Endodermal cell (in vitro differentiated cells): ENCODE results near the gene NEU3. TPM values are rescaled to one million over a fixed set of nuclear protein-coding genes. Genes with fewer than 3 reads are reported as not detected.
"Not testable (repeated sequence)": the region's sequence is repeated elsewhere in the genome, so short reads cannot be mapped to it uniquely, and the experiment has no call there.

ENCODE experiments used
- DNase-seq: peaks from one replicate; pipeline ENCODE4 v3.0.0-alpha.2; 2017
- H3K27ac ChIP-seq: 2 replicates; pipeline ENCODE4 v1.5.1; 2013; ENCODE audit warnings: mild to moderate bottlenecking, low read depth, low read length, moderate library complexity
- H3K27me3 ChIP-seq: 2 replicates; pipeline ENCODE4 v1.6.1; 2013; ENCODE audit warnings: mild to moderate bottlenecking, low read length, moderate library complexity; ENCODE audit not compliant: insufficient read depth, control insufficient read depth, poor library complexity, severe bottlenecking
- H3K36me3 ChIP-seq: 2 replicates; pipeline ENCODE4 v1.7.0; 2013; ENCODE audit warnings: mild to moderate bottlenecking, low read length, moderate library complexity; ENCODE audit not compliant: control insufficient read depth, insufficient read depth
- H3K4me1 ChIP-seq: one replicate; pipeline ENCODE4 v1.7.0; 2013; ENCODE audit warnings: low read length; ENCODE audit not compliant: control insufficient read depth, insufficient read depth
- H3K4me3 ChIP-seq: 2 replicates; pipeline ENCODE4 v1.5.1; 2013; ENCODE audit warnings: mild to moderate bottlenecking, low read length, moderate library complexity
- H3K9ac ChIP-seq: 2 replicates; pipeline ENCODE4 v1.6.1; 2013; ENCODE audit warnings: mild to moderate bottlenecking, low read length, moderate library complexity; ENCODE audit not compliant: poor library complexity, severe bottlenecking; ENCODE audit errors: extremely low read depth
- H3K9me3 ChIP-seq: 2 replicates; pipeline ENCODE4 v1.6.1; 2013; ENCODE audit warnings: mild to moderate bottlenecking, low read length, moderate library complexity; ENCODE audit not compliant: control insufficient read depth
- H3K27ac Mint-ChIP-seq: 2 replicates; pipeline ENCODE4 v1.8.0; 2020; ENCODE audit warnings: mixed read lengths
- H3K27me3 Mint-ChIP-seq: 2 replicates; pipeline ENCODE4 v1.8.0; 2021; ENCODE audit warnings: mild to moderate bottlenecking, mixed read lengths; ENCODE audit not compliant: insufficient read depth
- H3K36me3 Mint-ChIP-seq: 2 replicates; pipeline ENCODE4 v1.8.0; 2020; ENCODE audit warnings: low read depth, mixed read lengths
- H3K4me1 Mint-ChIP-seq: 2 replicates; pipeline ENCODE4 v1.8.0; 2020; ENCODE audit warnings: mixed read lengths
- H3K4me3 Mint-ChIP-seq: 2 replicates; pipeline ENCODE4 v1.8.0; 2020; ENCODE audit warnings: mild to moderate bottlenecking, moderate library complexity, mixed read lengths
- H3K9me3 Mint-ChIP-seq: 2 replicates; pipeline ENCODE4 v1.8.0; 2020; ENCODE audit warnings: mild to moderate bottlenecking, mixed read lengths
- WGBS, 2 experiments: methylation state at CpG; one replicate each; pipeline versions ENCODE4 v1.1.5 to v1.1.7; 2013; ENCODE audit warnings: missing lambda C conversion rate in 2 of 2, mixed read lengths in 1 of 2; ENCODE audit not compliant: insufficient coverage in 1 of 2, insufficient read length in 1 of 2; 5-methylcytosine and 5-hydroxymethylcytosine counted together
- total RNA-seq, 2 donors: library from RNA; stranded (reverse); fragmentation: NEBNext Ultra II Directional in 1 of 2; extraction: Animal tissue kit (Norgen Biotek cat#: 25700) in 1 of 2; gene quantifications; 2 replicates in 1 of 2; 3 replicates in 1 of 2; pipeline ENCODE4 v1.2.1, GENCODE V29; 2021
- TF ChIP-seq, protein P1 (sequence below): fragments of 200-600 bp; sonication (generic); conservative IDR thresholded peaks from 2 replicates; pipeline ENCODE4 v1.5.0; 2021; ENCODE audit warnings: antibody characterized with exemption, mild to moderate bottlenecking

NEU3 gene
- total RNA-seq, 2 donors from 2014 or later = 9.1 to 10.8 TPM

DNA sequence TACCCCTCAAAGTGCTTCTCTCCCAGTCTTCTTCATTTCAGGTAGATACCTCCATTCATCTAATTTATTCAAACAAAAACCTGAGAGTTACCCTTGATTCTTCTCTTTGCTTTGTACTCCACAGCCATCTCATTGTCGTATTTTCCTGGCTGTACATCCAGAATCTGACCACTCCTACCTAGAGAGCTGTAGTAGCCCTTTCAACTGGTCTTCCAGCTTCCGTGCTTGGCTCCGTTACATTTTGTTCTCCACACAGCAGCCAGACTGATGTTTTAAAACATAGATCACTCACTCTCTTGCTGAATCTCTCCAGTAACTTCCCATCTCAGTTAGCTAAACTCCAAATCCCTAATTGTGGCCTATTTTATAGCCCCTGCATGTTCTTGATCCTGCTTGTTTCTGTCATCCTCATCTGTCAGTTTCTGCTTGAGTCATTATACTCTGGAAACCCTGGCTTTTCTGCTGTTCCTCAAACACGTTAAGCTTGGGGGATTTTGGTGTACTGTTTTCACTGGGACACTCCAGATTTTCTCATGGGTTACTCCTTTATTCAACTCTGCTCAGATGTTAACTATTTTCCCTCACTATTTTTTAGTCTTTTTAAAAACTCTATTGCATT, 32.2 kb upstream of the NEU3 start:
- Mint-ChIP-seq H3K4me3 (no peak overlapping the region), H3K9me3 (no peaks in the 10 kb centered on the region), H3K4me1 (peaks cover 11% of the 10 kb centered on the region), H3K36me3 (peaks cover 27% of the 10 kb centered on the region), H3K27ac (peak overlapping the region; percentile 4), H3K27me3 (no peaks in the 10 kb centered on the region)
- Histone ChIP-seq H3K9me3 (peaks cover 5% of the 10 kb centered on the region), H3K36me3 (peaks cover 31% of the 10 kb centered on the region), H3K9ac (no peak overlapping the region), H3K27me3 (no peaks in the 10 kb centered on the region), H3K27ac (no peak overlapping the region), H3K4me3 (no peak overlapping the region), H3K4me1 (no peaks in the 10 kb centered on the region)
- TF ChIP-seq, protein P1, sequence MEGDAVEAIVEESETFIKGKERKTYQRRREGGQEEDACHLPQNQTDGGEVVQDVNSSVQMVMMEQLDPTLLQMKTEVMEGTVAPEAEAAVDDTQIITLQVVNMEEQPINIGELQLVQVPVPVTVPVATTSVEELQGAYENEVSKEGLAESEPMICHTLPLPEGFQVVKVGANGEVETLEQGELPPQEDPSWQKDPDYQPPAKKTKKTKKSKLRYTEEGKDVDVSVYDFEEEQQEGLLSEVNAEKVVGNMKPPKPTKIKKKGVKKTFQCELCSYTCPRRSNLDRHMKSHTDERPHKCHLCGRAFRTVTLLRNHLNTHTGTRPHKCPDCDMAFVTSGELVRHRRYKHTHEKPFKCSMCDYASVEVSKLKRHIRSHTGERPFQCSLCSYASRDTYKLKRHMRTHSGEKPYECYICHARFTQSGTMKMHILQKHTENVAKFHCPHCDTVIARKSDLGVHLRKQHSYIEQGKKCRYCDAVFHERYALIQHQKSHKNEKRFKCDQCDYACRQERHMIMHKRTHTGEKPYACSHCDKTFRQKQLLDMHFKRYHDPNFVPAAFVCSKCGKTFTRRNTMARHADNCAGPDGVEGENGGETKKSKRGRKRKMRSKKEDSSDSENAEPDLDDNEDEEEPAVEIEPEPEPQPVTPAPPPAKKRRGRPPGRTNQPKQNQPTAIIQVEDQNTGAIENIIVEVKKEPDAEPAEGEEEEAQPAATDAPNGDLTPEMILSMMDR = no peak
- no peak for DNase-seq
- 93 to 95% methylated on average over 3 to 4 of the region's 4 CpGs for WGBS, 2 experiments

DNA sequence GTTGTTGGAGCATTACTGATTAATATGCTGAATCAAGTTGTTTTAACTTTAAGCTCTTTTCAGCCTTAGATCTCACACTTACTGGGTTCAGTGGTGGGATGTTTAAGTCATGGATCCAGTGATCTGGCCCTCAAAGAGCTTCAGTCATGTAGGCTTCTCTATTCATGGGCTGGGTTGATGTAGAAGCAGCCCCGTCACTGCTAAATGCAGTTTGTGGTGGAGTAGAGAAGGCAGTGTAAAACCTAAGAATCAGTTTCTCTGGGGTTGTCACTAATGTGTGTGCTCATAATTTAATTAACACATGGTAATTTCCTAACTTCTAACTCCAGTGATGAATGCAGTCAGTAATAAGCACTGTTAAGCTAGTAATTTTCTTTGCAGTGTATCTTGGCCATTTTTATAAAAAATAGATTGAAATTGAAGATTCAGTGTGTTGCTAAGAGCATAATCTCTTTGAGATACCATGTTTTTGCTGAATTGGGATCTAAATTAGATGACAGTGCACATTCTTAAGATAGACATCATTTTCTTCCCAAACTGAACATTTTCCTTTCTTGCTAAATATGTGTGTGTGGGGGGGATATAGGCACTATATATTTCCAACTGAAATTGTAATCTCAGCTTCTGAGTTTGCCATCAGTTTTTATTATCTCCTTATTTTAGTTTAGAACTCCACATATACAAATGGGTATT, 30.6 kb upstream of the NEU3 start:
- H3K36me3 ChIP-seq = peaks cover 25% of the 10 kb centered on the region
- H3K9me3 Mint-ChIP-seq = no peaks in the 10 kb centered on the region
- no peak overlapping the region for H3K4me3 Mint-ChIP-seq
- 90% methylated on average over 1 of the region's 1 CpG; no CpG with 5 or more reads in 1 of the 2 experiments for WGBS, 2 experiments
- H3K4me1 Mint-ChIP-seq = peaks cover 25% of the 10 kb centered on the region
- H3K27me3 ChIP-seq = no peaks in the 10 kb centered on the region
- DNase-seq = no peak
- no peak overlapping the region for H3K27ac Mint-ChIP-seq
- H3K36me3 Mint-ChIP-seq = peaks cover 18% of the 10 kb centered on the region
- peaks cover 5% of the 10 kb centered on the region for H3K9me3 ChIP-seq
- H3K4me1 ChIP-seq = no peaks in the 10 kb centered on the region
- TF ChIP-seq, protein P1 = no peak
- H3K9ac ChIP-seq = no peak overlapping the region
- no peak overlapping the region for H3K27ac ChIP-seq
- H3K4me3 ChIP-seq = no peak overlapping the region
- H3K27me3 Mint-ChIP-seq = no peaks in the 10 kb centered on the region

DNA sequence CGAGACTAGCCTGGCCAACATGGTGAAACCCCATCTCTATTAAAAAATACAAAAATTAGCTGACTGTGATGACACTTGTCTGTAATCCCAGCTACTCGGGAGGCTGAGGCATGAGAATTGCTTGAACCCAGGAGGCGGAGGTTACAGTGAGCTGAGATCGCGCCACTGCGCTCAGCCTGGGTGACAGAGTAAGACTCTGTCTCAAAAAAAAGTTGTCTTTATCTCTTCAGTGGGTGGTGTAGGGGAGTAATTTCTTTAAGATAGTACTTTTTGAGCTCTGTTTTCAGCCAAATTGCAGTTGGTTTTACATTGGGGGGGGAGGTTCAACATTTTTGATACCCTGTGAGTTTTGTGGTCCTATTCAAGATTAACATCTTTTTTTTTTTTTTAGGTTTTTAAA, 28.6 kb upstream of the NEU3 start:
- not testable (repeated sequence) for H3K4me1 ChIP-seq, H3K9me3 ChIP-seq, H3K27ac Mint-ChIP-seq, H3K27ac ChIP-seq, H3K27me3 Mint-ChIP-seq, H3K9me3 Mint-ChIP-seq, DNase-seq, H3K27me3 ChIP-seq, H3K4me3 ChIP-seq, H3K4me3 Mint-ChIP-seq, H3K9ac ChIP-seq
- H3K36me3 ChIP-seq = peaks cover 22% of the 10 kb centered on the region
- peaks cover 10% of the 10 kb centered on the region for H3K36me3 Mint-ChIP-seq
- peaks cover 32% of the 10 kb centered on the region for H3K4me1 Mint-ChIP-seq
- WGBS, 2 experiments = 80 to 97% methylated on average over 5 to 6 of the region's 6 CpGs
